Adrenal gland (tissue), 5 donors: Measurements from ENCODE around the gene AFAP1L1.

Experiments
- POLR2A ChIP-seq, 2 donors: fragments of 450-650 bp; IDR thresholded peaks; one replicate each; pipeline ENCODE4 v1.6.1; 2017; ENCODE audit warnings: antibody characterized with exemption in 2 of 2, mild to moderate bottlenecking in 2 of 2, moderate library complexity in 1 of 2
- TF ChIP-seq, protein P1 (sequence below), 6 experiments: fragments of 450-650 bp in 4 of 6; fragments of 200-600 bp in 2 of 6; sonication (generic) in 1 of 6; IDR thresholded peaks; 1 replicate in 5 of 6; 2 replicates in 1 of 6; pipeline versions ENCODE4 v1.5.1 to v1.8.0; 2016 to 2021; ENCODE audit warnings: antibody characterized with exemption in 6 of 6, mild to moderate bottlenecking in 2 of 6, moderate library complexity in 1 of 6
- donor health status: DM: no; HTN: no; CAD: no.

DNA sequence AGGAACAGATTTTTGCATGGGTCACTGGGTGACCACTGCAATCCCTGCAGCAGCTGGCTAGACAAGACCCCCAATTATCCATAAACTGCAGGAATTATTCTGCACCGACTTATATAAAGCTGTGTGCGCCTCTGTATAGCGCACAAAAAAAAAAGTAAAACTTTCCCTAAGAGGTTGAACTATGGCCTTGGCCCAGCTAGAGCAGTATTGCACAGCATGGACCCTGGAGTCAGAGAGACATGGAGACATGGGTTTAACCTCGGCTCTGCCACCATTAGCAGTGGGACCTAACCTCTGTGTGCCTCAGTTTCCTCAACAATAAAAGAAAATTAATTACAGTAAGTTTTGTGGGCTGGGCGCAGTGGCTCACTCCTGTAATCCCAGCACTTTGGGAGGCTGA, 56.5 kb downstream of the AFAP1L1 start:
- TF ChIP-seq, protein P1, sequence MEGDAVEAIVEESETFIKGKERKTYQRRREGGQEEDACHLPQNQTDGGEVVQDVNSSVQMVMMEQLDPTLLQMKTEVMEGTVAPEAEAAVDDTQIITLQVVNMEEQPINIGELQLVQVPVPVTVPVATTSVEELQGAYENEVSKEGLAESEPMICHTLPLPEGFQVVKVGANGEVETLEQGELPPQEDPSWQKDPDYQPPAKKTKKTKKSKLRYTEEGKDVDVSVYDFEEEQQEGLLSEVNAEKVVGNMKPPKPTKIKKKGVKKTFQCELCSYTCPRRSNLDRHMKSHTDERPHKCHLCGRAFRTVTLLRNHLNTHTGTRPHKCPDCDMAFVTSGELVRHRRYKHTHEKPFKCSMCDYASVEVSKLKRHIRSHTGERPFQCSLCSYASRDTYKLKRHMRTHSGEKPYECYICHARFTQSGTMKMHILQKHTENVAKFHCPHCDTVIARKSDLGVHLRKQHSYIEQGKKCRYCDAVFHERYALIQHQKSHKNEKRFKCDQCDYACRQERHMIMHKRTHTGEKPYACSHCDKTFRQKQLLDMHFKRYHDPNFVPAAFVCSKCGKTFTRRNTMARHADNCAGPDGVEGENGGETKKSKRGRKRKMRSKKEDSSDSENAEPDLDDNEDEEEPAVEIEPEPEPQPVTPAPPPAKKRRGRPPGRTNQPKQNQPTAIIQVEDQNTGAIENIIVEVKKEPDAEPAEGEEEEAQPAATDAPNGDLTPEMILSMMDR (IDR thresholded peaks at IDR 0.05): no peak
- TF ChIP-seq POLR2A (IDR thresholded peaks at IDR 0.05): no peak
